Hepatocyte (in vitro differentiated cells): ENCODE measurements around the gene CATSPER1. TPM values are rescaled to one million over a fixed set of nuclear protein-coding genes. Genes with fewer than 3 reads are reported as not detected.
A peak's percentile ranks its signal among the peaks of the same experiment; 100 is the strongest.

Experiments used
- DNase-seq: peaks from one replicate; pipeline ENCODE4 v3.0.0-alpha.2; 2016; ENCODE audit warnings: low spot score
- H2AFZ ChIP-seq: fragments of 200-600 bp; sonication (generic); 2 replicates; pipeline ENCODE4 v1.6.0; 2016; ENCODE audit warnings: antibody characterized with exemption, mild to moderate bottlenecking
- H3K27ac ChIP-seq: fragments of 200-600 bp; sonication (generic); 2 replicates; pipeline ENCODE4 v1.5.1; 2016; ENCODE audit warnings: mild to moderate bottlenecking
- H3K27me3 ChIP-seq: fragments of 200-600 bp; sonication (generic); 2 replicates; pipeline ENCODE4 v1.6.1; 2016
- H3K36me3 ChIP-seq: fragments of 200-600 bp; sonication (generic); replicated peaks from 2 replicates; pipeline ENCODE4 v1.5.1; 2016; ENCODE audit warnings: low read depth; ENCODE audit not compliant: insufficient read depth
- H3K4me1 ChIP-seq: fragments of 200-600 bp; sonication (generic); 2 replicates; pipeline ENCODE4 v1.5.1; 2016; ENCODE audit warnings: mild to moderate bottlenecking, moderate library complexity; ENCODE audit not compliant: insufficient read depth
- H3K4me2 ChIP-seq: fragments of 200-600 bp; sonication (generic); 2 replicates; pipeline ENCODE4 v1.6.0; 2016
- H3K4me3 ChIP-seq: fragments of 200-600 bp; sonication (generic); 2 replicates; pipeline ENCODE4 v1.5.1; 2016; ENCODE audit warnings: mild to moderate bottlenecking
- H3K79me2 ChIP-seq: fragments of 200-600 bp; sonication (generic); 2 replicates; pipeline ENCODE4 v1.6.0; 2017; ENCODE audit warnings: mild to moderate bottlenecking
- H3K9me2 ChIP-seq: fragments of 200-600 bp; sonication (generic); replicated peaks from 2 replicates; pipeline ENCODE4 v1.6.0; 2017; ENCODE audit warnings: mild to moderate bottlenecking; ENCODE audit not compliant: insufficient read depth
- H3K9me3 ChIP-seq: fragments of 200-600 bp; sonication (generic); 2 replicates; pipeline ENCODE4 v1.5.1; 2016; ENCODE audit warnings: low read depth, mild to moderate bottlenecking
- H4K20me1 ChIP-seq: fragments of 200-600 bp; sonication (generic); 2 replicates; pipeline ENCODE4 v1.6.0; 2016; ENCODE audit warnings: mild to moderate bottlenecking; ENCODE audit not compliant: insufficient read depth, poor library complexity, severe bottlenecking
- CTCF ChIP-seq: fragments of 200-600 bp; sonication (generic); IDR thresholded peaks from 2 replicates; pipeline ENCODE4 v1.5.1; 2016; ENCODE audit warnings: antibody characterized with exemption, mild to moderate bottlenecking; ENCODE audit not compliant: poor library complexity
- EZH2 ChIP-seq: fragments of 200-600 bp; sonication (generic); IDR thresholded peaks from 2 replicates; pipeline ENCODE4 v1.6.1; 2016; ENCODE audit warnings: antibody characterized with exemption, mild to moderate bottlenecking, borderline replicate concordance
- EZH2phosphoT487 ChIP-seq: fragments of 200-600 bp; sonication (generic); IDR thresholded peaks from one replicate; pipeline ENCODE4 v1.6.1; 2018; ENCODE audit warnings: antibody characterized with exemption, mild to moderate bottlenecking, low read depth, moderate library complexity; ENCODE audit not compliant: unreplicated experiment, severe bottlenecking
- WGBS: methylation state at CpG from one replicate; pipeline ENCODE4 v1.1.6; 2016; ENCODE audit warnings: low lambda C conversion rate; ENCODE audit errors: missing lambda C conversion rate; 5-methylcytosine and 5-hydroxymethylcytosine counted together
- polyA plus RNA-seq: library from polyadenylated mRNA; unstranded; fragments of >200 nt; fragmentation: Nextera tagmentation; extraction: Ambion mirVana; gene quantifications from 2 replicates; pipeline ENCODE4 v1.2.1, GENCODE V29; 2016
- total RNA-seq: library from RNA; depleted of rRNA; stranded (reverse); fragments of >200 nt; gene quantifications from 2 replicates; pipeline ENCODE4 v1.2.3, GENCODE V29; 2014

The CATSPER1 gene
- not detected in 2 replicates for total RNA-seq
- polyA plus RNA-seq = not detected in 2 replicates

- Histone ChIP-seq H3K4me3 (no peak within 1 kb of the TSS), H4K20me1 (no peaks in the 10 kb centered on the region), H3K27ac (no peak within 1 kb of the TSS), H3K79me2 (no peaks in the 10 kb centered on the region), H3K9me2 (no peaks in the 10 kb centered on the region), H3K4me1 (no peaks in the 10 kb centered on the region), H3K36me3 (no peaks in the 10 kb centered on the region), H3K9me3 (no peaks in the 10 kb centered on the region), H3K27me3 (no peaks in the 10 kb centered on the region), H2AFZ (no peak within 1 kb of the TSS), H3K4me2 (no peak within 1 kb of the TSS)
- no peak for DNase-seq
- 94% methylated on average over 18 of the region's 18 CpGs for WGBS
- no peak for TF ChIP-seq EZH2
Observed at GRCh38 chr11:66026017-66026529, at the start of gene CATSPER1. TSS of gene CATSPER1 (minus strand) at chr11:66026479. CDS start at chr11:66026379, 100 bp downstream.

GRCh38 chr11:66075273-66075672, 49.0 kb upstream of the CATSPER1 start:
- H3K4me1 ChIP-seq = peaks cover 8% of the 10 kb centered on the region
- DNase-seq = no peak
- no peaks in the 10 kb centered on the region for H3K27me3 ChIP-seq
- no peaks in the 10 kb centered on the region for H3K9me3 ChIP-seq
- 91% methylated on average over 4 of the region's 4 CpGs for WGBS
- no peak overlapping the region for H3K27ac ChIP-seq
- H3K4me2 ChIP-seq = no peak overlapping the region
- no peaks in the 10 kb centered on the region for H3K9me2 ChIP-seq
- H4K20me1 ChIP-seq = peaks cover 6% of the 10 kb centered on the region
- no peak overlapping the region for H3K4me3 ChIP-seq
- H3K79me2 ChIP-seq = peaks cover 99% of the 10 kb centered on the region
- no peaks in the 10 kb centered on the region for H3K36me3 ChIP-seq
- no peak overlapping the region for H2AFZ ChIP-seq
- TF ChIP-seq CTCF (no peak), EZH2phosphoT487 (no peak), EZH2 (no peak)

- no peaks in the 10 kb centered on the region for H3K9me3 ChIP-seq
- H4K20me1 ChIP-seq = peaks cover 6% of the 10 kb centered on the region
- H3K27me3 ChIP-seq = no peaks in the 10 kb centered on the region
- no peak overlapping the region for H3K27ac ChIP-seq
- no peak overlapping the region for H3K4me3 ChIP-seq
- H3K4me1 ChIP-seq = peaks cover 8% of the 10 kb centered on the region
- H2AFZ ChIP-seq = no peak overlapping the region
- H3K36me3 ChIP-seq = no peaks in the 10 kb centered on the region
- TF ChIP-seq EZH2 (no peak), EZH2phosphoT487 (no peak), CTCF (no peak)
- no peak overlapping the region for H3K4me2 ChIP-seq
- no peak for DNase-seq
- H3K79me2 ChIP-seq = peaks cover 83% of the 10 kb centered on the region
- WGBS = 100% methylated on average over 1 of the region's 1 CpG
- H3K9me2 ChIP-seq = no peaks in the 10 kb centered on the region
Observed at GRCh38 chr11:66073669-66074068, 47.4 kb upstream of the CATSPER1 start.

- H3K4me3 ChIP-seq = no peak overlapping the region
- peak overlapping the region; percentile 74 for H3K4me2 ChIP-seq
- H3K4me1 ChIP-seq = peaks cover 11% of the 10 kb centered on the region
- H3K36me3 ChIP-seq = no peaks in the 10 kb centered on the region
- H3K79me2 ChIP-seq = peaks cover 72% of the 10 kb centered on the region
- no peak overlapping the region for H2AFZ ChIP-seq
- no peak for TF ChIP-seq EZH2
- TF ChIP-seq CTCF = no peak
- no peak for TF ChIP-seq EZH2phosphoT487
- H3K27me3 ChIP-seq = no peaks in the 10 kb centered on the region
- 89% methylated on average over 8 of the region's 8 CpGs for WGBS
- no peaks in the 10 kb centered on the region for H3K9me2 ChIP-seq
- peaks cover 6% of the 10 kb centered on the region for H4K20me1 ChIP-seq
- no peak for DNase-seq
- H3K9me3 ChIP-seq = no peaks in the 10 kb centered on the region
- H3K27ac ChIP-seq = no peak overlapping the region
Observed at GRCh38 chr11:66072518-66072917, 46.2 kb upstream of the CATSPER1 start.
